ENCODE data around the gene NUDT6.
"Not testable (repeated sequence)": the region's sequence is repeated elsewhere in the genome, so short reads cannot be mapped to it uniquely, and the experiment has no call there.

NUDT6 gene

GRCh38 chr4:122875949-122876348 lies 46.4 kb downstream of the NUDT6 start:
- no peak for DNase-seq (ENCODE audit: low spot score)

- peak; percentile 76 for DNase-seq (ENCODE audit: low spot score)
These were observed 48.4 kb downstream of the NUDT6 start for GRCh38 chr4:122873821-122874593.

DNA sequence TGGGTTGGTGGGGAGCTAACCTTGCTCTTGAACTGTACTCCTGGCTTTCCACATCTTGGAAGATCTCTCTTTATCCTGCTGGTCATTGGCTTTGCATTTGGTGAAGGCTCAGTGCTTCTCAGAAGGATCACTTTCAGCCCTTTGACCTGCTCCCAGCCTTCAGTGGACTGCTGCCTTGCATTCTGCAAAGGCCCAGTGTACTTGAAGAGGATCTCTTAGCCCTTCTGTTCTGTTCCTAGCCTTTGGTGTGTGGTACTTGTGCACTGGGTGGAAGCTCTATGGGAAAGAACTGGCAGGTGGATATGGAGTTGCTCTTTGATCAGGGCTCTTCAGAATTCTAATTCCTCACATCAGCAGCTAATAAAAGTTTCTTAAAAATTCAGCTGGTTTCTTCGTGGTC lies 49.3 kb downstream of the NUDT6 start:
- DNase-seq (ENCODE audit: low spot score), result no peak

GRCh38 chr4:122868235-122868634 lies 54.2 kb downstream of the NUDT6 start:
- not testable (repeated sequence) for DNase-seq (ENCODE audit: low spot score)

DNA sequence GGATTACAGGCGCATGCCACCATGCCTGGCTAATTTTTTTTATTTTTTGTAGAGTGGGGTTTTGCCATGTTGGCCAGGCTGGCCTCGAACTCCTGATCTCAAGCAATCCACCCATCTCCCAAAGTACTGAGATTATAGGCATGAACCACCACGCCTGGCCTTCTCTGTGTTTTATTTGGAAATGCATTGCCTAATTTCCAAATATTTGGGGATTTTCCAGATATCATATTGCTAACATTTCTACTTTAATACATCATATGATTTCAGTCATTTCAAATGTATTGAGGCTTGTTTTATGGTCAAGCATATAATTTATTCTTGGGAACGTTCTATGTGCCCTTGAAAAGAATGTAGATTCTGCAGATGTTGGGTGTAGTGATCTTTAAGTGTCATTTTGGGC lies 57.0 kb downstream of the NUDT6 start:
- no peak for DNase-seq (ENCODE audit: low spot score)

DNA sequence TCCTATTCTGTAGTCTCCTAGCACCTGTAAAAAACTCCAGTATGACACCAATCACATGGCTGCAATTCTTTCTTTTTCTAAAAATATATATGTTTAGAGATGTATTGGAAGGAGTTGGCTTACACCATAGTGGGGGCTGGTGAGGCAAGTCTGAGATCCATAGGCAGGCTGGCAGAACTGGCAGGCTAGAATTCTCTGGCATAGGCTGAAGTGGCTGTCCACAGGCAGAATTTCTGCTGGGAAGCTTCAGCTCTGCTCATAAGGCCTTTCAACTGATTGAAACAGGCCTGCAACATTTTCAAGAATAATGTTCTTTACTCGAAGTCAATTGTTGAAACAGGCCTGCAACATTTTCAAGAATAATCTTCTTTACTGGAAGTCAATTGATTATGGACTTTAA lies 58.8 kb downstream of the NUDT6 start:
- no peak for DNase-seq (ENCODE audit: low spot score)

DNA sequence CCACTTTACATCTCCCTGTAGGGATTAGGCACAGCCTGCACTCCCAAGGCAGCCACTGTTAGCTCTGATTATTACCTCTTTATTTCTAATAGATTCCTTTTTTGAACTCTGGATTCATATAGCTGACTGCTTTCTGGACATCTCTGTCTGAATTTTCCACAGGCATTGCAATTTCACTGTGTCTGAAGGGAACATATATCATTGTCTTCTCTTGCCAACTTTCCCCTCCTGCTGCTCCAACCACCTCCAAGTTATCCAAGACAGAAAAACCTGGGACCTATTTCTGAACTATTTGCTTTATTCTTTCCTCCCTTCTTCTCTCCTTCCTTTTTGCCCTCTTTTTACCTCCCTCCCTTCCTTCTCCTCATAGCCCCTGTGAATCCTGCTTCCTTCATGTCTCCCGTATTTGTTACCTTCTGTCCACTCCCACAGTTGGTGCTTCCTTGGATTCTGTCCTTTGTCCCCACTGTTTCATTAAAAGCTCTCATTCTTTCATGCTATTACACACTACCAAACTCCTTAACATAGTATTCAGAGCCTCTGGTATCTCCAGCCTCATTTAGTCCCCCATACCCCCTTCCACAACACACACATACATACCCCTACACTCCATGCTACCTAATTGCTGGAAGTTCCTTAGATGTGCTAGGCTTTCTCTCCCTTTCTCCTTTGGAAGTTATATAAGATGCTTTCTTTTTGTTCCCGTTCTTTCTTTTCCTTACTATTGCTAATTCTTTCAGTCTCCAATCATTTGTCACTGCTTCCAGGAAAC lies 61.0 kb downstream of the NUDT6 start:
- DNase-seq (ENCODE audit: low spot score), result no peak

DNA sequence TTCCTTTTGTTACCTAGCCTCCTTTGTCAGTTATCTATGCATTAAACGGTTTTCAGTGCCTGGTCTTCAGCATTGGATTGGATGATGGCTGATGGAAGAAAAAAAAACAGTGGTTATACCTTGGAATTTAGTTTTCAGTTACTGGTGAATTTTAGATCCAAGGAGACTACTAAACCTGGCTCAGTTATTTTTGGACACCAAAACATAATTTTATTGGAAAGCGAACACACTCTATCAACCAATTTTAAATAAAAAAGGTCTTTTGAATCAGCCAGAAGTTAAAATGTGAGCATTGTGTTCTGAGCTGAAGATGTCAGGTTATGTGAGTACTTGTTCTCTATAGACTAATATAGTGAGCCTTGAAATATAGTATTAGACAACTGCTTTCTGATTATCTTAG lies 63.7 kb downstream of the NUDT6 start:
- no peak for DNase-seq (ENCODE audit: low spot score)

DNA sequence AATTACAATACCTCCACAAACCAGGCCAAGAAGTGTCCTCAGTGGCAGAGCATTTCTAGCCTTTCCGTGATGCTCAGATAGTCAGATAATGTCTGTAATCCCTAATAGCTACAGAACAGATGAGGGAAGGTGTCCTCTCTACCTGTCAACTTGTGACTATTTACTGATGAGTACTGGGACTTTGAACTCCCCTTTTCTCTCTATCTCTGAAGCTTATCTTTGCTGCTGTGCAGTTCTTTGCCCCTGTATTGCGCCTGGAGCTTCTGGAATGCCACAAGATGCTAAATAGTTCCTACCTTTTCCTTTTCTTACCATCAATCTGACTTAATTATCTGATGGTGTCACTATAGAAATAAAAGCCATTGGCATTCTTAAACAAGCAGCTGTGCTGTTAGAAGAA lies 65.2 kb downstream of the NUDT6 start:
- DNase-seq (ENCODE audit: low spot score), result no peak

GRCh38 chr4:122855353-122855890 lies 67.0 kb downstream of the NUDT6 start:
- DNase-seq (ENCODE audit: low spot score), result no peak

- DNase-seq (ENCODE audit: low spot score), result no peak
These were observed 67.7 kb downstream of the NUDT6 start for GRCh38 chr4:122854447-122855352.

DNA sequence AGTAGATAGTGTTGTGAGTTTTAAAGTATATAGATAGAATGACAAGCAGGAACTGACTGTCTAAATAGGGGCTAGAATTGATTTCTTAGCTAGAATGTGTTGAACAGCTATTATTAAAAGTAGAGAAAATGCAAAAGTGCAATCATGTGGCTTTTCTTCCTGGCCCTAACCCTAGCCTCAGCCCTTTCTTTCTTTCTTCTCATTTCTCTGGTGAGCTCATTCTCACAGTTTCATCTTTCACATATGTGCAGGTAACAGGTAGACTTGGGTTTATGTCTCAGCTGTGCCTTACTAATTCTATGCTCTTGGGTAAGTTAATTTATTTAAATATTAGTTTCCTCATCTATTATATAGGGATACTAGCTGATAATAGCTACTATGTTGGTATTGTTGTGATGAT lies 70.8 kb downstream of the NUDT6 start:
- DNase-seq (ENCODE audit: low spot score), result no peak

GRCh38 chr4:122849789-122850188 lies 72.6 kb downstream of the NUDT6 start:
- DNase-seq (ENCODE audit: low spot score), result not testable (repeated sequence)

DNA sequence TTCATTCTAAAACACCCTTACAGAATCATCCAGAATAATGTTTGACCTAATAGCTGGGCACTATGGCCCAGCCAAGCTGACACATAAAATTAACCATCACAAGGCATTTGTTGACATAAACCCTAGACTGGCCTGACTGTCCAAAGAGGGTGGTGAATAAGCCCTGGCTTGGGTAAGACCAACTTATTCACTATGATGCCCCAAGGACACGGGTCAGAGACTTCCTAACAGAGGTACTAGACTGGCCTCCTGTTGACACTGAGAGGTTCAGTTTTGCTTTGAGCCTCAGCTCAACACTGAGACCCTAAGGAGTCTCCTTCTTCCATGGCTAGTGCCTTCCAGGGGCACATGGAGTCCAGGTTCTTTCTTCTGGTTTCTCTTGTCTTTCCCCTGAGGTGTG lies 74.5 kb downstream of the NUDT6 start:
- DNase-seq (ENCODE audit: low spot score), result no peak

GRCh38 chr4:122845760-122846159 lies 76.6 kb downstream of the NUDT6 start:
- DNase-seq (ENCODE audit: low spot score), result no peak

DNA sequence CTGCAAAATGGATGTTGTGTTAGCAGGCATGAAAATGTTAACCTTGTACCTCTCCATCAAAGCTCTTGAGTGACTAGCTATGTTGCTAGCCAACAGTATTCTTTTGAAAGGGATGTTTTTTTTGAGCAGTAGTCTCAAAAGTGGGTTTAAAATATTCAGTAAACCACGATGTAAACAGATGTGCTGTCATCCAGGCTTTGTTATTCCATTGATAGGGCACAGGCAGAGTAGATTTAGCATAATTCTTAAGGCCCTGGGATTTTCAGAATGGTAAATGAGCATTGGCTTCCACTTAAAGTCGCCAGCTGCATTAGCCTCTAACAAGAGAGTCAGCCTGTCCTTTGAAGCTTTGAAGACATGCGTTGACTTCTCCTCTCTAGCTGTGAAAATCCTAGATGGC lies 77.3 kb downstream of the NUDT6 start:
- no peak for DNase-seq (ENCODE audit: low spot score)

- DNase-seq (ENCODE audit: low spot score), result not testable (repeated sequence)
These were observed 78.0 kb downstream of the NUDT6 start for GRCh38 chr4:122844391-122844790.

- peak; percentile 86 for DNase-seq (ENCODE audit: low spot score)
These were observed 79.3 kb downstream of the NUDT6 start for GRCh38 chr4:122842984-122843531.

All from LoVo (cell line).